HG03460 (cell line): ENCODE results near the gene RUVBL1.

Experiments
- ATAC-seq: cut with Tn5 transposase; IDR thresholded peaks from one replicate; pipeline ENCODE4 v1.9.1; 2021; ENCODE audit not compliant: unreplicated experiment

RUVBL1 gene

GRCh38 chr3:128070898-128071591, 52.6 kb downstream of the RUVBL1 start:
- no peak for ATAC-seq

DNA sequence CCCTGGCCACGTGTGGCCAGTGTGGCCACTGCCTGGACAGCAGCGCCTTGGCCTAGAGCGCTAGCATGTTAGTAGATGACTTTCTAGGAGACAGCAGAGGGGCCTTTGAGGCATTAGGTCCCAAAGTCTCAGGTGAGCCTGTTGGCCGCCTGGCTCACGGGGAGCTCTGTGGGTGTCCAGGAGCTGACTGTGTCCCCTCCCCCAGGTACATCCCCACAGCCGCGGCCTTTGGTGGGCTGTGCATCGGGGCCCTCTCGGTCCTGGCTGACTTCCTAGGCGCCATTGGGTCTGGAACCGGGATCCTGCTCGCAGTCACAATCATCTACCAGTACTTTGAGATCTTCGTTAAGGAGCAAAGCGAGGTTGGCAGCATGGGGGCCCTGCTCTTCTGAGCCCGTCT, 54.3 kb downstream of the RUVBL1 start:
- ATAC-seq: no peak

- no peak for ATAC-seq
Measured at GRCh38 chr3:128068156-128068620, 55.4 kb downstream of the RUVBL1 start.

DNA sequence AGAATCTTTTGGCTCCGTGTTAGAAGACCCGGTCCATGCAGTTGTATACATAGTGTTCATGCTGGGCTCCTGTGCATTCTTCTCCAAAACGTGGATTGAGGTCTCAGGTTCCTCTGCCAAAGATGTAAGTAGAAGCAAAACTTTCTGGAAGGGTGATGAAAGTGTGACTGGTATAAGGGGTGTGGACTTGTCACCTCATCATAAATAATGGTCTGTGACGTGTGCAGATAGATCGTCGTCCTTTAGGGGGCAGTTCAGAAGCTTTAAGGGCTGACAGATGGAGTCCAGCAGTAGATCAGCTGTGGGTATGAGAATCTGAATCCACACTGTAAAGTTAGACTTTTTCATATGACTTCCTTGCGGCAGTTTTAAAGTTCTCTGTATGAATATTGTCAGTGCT, 56.1 kb downstream of the RUVBL1 start:
- no peak for ATAC-seq

DNA sequence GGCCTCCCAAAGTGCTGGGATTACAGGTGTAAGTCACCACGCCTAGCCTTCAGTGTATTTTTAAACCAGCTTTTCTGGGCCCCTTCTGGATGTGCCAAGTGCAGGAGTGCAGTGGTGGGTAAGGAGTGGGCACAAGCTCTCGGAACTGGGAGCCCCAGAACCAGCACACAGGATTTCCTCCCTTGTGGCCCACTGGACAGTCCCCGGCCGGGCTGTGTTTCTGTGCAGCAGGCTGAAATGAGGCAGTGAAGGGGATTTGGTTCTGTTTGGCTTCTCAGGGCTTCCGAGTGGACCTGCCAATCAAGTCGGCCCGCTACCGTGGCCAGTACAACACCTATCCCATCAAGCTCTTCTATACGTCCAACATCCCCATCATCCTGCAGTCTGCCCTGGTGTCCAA, 56.9 kb downstream of the RUVBL1 start:
- no peak for ATAC-seq

DNA sequence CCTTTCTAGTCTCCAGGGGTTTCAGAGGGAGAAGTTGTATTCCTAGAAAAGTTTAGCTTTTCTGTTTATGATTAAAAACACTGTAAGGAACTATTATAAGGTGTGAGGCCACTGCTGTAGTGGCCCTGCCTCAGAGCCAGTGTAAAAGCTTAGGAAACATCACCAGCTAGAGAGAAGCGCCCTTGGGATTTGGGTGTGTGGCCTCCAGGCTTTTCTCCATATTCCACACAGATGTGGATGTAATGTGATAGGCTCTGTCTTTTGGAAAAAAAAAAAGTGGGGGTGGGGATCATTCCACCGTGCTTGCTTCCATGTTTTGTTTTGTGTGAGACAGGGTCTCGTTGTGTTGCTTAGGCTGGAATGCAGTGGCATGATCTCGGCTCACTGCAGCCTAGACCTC, 57.5 kb downstream of the RUVBL1 start:
- no peak for ATAC-seq

DNA sequence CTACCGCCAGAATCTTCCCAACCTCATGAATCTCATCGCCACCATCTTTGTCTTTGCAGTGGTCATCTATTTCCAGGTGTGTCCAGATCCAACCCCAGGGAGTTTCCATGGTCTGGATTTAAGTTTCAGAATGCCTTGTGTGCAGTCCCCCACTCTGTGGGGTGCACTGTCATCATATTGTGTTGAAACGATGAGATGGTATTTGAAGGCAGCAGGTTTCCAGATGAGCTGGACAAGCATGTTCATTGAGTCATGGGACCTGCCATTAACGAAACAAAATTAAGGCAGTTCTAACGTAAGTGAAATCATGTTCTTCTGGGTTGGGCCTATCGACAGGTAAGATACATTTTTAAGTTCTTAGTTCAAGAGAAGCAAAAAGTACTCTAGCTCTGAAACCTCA, 58.6 kb downstream of the RUVBL1 start:
- ATAC-seq: no peak

- ATAC-seq: no peak
Measured at GRCh38 chr3:128063865-128064264, 59.7 kb downstream of the RUVBL1 start.

DNA sequence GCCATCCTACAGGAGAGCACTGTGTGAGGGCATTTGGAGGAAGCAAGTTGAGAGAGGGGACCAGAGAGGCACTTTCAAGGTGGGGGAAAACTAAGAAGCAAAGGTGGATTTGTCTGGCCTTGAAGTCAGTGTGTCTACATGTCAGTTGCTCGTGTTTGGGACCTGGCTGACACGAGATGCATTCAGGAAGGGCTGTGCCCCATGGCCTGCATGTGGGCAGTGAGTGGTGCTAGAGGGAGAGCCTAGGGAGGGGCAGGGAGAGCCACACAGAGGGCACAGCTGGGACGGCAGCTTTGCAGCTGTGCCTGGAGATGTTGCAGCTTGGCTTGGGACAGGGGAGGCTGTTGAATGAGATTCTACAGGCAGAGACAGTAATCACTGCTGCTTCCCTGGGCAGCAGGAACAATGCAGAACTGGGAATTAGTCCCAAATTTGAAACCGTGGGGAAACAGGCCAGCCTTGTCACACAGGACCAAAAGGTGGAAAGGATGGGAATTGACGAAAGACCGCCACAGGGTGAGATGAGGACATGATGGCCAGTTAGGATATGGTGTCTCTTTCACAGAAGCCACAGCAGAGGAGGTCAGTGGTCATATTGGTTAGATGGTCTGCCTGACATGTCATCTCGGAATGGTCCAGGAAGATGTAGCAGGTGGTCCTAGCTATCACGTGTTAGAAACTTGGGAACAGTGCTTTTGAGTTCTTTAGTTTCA, 61.4 kb downstream of the RUVBL1 start:
- no peak for ATAC-seq

DNA sequence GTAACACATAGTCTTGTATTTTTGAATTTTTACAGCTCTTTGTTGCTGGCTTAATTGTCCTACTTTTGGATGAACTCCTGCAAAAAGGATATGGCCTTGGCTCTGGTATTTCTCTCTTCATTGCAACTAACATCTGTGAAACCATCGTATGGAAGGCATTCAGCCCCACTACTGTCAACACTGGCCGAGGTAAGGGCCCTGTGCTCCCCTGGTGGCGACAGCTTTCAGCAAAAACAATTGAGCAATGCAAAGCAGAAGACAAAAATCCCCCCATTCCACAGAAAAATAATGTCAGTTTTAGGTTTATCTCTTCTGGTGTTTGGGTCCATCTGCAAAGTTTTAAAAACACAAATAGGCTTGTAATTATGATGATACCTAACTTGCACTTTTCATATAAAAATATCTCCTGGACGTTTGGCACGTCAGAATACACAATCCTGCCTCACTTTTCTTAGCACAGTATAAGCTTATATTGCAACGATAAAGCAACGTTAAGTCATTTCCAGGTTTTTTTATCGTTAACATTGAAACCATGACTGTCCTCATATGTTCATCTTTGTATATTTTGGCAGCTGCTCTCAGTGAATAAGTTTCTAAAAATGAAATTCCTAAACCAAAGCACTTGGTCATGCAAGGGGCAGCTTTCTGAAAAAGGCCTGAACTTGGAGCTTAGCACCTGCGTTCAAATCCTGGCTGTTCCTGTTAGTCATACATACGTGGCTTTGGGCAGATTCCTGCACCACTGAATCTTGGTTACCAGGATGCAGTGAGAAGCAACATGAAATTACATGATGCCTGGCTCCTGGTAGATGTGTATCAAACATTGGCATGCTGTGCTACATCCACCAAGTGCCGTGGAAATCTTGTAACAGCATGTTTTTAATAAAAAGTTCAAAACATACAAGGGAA, 62.9 kb downstream of the RUVBL1 start:
- no peak for ATAC-seq

- ATAC-seq: no peak
Measured at GRCh38 chr3:128056258-128056657, 67.4 kb downstream of the RUVBL1 start.

- no peak for ATAC-seq
Measured at GRCh38 chr3:128054367-128054766, 69.2 kb downstream of the RUVBL1 start.

DNA sequence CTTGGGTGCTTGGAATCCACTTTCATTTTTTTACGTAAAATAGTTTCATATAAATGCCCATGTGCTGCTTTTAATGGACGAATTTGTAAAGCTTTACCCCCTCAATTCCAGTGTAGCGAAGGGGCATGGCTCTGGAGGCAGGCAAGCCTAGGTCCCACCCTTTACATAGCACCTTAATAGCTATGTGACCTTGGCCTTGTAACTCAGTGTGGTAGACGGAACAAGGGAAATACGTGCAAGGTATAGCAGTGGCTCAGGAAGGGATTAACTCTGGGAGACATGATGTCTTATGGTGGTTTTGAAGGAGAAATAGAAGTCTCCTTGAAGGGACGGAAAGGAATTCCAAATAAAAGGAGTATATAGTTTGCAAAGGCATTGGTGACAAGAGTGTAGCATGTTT, 70.0 kb downstream of the RUVBL1 start:
- ATAC-seq: no peak

DNA sequence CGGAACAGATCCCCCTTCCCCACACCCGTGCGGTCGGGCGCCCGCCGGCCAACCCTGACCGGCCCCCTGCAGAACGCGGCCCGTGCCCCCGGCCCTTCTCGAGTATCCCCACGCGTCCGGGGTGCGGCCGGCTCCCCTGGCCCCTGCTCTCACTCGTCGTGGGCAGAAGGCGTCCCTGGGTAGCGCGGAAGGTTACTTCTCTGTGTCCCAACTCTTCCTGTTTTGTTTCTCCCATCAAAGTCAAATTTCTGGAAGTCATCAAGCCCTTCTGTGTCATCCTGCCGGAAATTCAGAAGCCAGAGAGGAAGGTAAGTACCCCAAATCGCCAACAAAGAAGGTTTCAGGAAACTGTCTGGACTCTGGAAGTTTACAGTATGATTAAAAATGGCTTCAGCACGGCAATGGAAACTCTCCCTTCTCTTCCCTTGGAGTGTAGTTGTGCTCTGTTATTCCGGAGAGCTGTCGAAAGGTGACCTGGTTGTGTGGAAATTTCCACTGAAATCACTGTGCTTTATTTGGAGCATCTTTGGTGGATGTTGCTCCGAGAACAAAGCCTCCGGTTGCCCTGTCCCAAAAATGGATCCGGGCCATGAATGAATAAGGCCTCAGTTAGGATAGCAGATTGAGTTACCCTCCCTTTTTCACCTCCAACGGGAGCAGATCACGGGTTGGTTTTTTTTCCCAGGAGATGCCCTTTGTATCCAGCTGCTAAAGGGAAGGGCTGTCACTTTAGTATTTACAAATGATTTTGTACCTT, 70.8 kb downstream of the RUVBL1 start:
- no peak for ATAC-seq

GRCh38 chr3:128051837-128052594, 71.6 kb downstream of the RUVBL1 start, which contains the start of gene SEC61A1:
Gene SEC61A1, plus strand, starts transcription at chr3:128052437. Its CDS starts 116 bp downstream, at chr3:128052553.
- ATAC-seq: peak; percentile 86

GRCh38 chr3:128051459-128051836, 72.2 kb downstream of the RUVBL1 start:
- ATAC-seq: no peak

- no peak for ATAC-seq
Measured at GRCh38 chr3:128050597-128050996, 73.0 kb downstream of the RUVBL1 start.

DNA sequence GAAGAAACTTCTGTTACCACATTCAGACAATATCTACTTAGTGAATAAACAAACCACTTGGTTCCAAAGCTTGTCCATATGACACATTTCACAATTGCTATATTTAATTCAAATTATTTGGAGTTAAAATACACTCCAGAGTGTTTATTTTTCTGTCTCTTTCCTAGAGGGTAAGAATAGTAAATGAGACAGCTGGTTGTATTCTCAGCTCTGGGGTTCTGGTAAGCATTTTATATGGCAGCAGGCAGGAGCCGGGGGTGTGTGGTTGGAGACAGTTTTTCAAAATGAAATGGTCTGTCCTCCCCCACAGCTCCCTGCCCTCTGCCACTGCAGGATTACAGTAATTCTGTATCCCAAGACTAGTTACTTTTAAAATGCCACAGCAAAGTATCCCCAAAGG, 82.3 kb downstream of the RUVBL1 start:
- ATAC-seq: no peak

DNA sequence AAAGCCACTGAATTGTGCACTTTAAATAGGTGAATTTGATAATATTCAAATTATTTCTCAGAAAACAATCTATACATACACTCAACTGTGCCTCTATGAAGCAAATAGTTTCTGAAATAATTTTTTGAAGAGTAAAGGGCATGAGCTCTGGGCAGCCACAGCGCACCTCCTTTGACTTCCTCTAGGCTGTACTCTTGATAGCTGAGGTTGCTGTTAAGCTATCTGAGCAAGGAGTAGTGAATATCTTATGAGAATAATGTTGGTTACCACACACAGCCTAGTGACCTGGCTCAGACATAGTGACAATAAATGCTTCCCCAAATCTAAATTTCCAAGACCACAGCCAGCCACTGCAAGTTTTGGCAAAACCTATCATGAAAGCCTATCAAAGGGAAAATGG, 83.0 kb downstream of the RUVBL1 start:
- ATAC-seq: no peak

GRCh38 chr3:128040041-128040440, 83.6 kb downstream of the RUVBL1 start:
- ATAC-seq: no peak
